DND-41 (cell line): ENCODE results near the gene TNS1.

Experiments
- EZH2 ChIP-seq: IDR thresholded peaks from 3 replicates; pipeline ENCODE4 v1.6.1; 2012; ENCODE audit warnings: borderline replicate concordance, low read depth, mild to moderate bottlenecking, moderate library complexity, low read length, inconsistent platforms; ENCODE audit not compliant: severe bottlenecking
- TF ChIP-seq, protein P1 (sequence below): IDR thresholded peaks from 2 replicates; pipeline ENCODE4 v1.5.1; 2012; ENCODE audit warnings: borderline replicate concordance, low read length, moderate library complexity, mild to moderate bottlenecking; ENCODE audit not compliant: poor library complexity, severe bottlenecking; ENCODE audit errors: extremely low read depth

DNA sequence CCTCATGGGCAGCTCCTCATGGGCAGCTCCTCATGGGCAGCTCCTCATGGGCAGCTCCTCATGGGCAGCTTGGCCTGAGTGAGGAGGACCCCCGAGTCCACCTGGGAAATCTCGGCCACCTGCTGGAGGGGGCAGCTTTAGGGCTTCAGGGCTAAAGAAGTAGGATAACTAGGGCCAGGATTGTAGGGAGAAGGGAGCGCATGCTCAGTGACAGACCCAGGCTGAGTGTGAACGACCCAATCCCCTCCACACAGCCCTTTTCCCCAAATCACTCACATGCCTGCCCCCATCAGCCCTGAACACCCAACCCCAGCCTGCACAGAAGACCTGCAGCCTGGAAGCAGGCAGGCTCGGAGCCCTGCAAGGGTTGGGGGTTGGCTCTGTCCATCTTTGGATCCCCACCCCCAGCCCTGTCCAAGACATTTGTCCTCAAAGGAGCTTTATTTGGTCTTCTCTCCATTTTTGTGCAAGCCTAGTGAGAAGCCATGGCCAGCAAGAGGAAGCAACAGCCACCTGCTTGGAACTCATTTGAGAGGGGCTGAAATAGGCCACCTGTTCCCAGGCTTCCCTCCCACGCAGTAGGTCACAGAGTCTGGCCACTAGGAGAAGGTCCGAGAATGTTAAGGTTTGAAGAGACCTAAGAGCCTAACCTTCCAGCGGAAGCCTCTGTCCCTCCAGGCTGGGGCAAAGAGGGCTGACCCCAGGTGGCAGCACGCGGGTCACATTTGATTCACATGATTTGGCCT is 249.9 kb downstream of the TNS1 start:
- TF ChIP-seq, protein P1, sequence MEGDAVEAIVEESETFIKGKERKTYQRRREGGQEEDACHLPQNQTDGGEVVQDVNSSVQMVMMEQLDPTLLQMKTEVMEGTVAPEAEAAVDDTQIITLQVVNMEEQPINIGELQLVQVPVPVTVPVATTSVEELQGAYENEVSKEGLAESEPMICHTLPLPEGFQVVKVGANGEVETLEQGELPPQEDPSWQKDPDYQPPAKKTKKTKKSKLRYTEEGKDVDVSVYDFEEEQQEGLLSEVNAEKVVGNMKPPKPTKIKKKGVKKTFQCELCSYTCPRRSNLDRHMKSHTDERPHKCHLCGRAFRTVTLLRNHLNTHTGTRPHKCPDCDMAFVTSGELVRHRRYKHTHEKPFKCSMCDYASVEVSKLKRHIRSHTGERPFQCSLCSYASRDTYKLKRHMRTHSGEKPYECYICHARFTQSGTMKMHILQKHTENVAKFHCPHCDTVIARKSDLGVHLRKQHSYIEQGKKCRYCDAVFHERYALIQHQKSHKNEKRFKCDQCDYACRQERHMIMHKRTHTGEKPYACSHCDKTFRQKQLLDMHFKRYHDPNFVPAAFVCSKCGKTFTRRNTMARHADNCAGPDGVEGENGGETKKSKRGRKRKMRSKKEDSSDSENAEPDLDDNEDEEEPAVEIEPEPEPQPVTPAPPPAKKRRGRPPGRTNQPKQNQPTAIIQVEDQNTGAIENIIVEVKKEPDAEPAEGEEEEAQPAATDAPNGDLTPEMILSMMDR, result no peak
- no peak for TF ChIP-seq EZH2
